Activated gamma-delta T cell (primary cell): ENCODE results near the gene BRAT1.

Experiments used
- DNase-seq: peaks from one replicate; lab custom pipeline; 2025; lab: John Stamatoyannopoulos, UW

BRAT1 gene

DNA sequence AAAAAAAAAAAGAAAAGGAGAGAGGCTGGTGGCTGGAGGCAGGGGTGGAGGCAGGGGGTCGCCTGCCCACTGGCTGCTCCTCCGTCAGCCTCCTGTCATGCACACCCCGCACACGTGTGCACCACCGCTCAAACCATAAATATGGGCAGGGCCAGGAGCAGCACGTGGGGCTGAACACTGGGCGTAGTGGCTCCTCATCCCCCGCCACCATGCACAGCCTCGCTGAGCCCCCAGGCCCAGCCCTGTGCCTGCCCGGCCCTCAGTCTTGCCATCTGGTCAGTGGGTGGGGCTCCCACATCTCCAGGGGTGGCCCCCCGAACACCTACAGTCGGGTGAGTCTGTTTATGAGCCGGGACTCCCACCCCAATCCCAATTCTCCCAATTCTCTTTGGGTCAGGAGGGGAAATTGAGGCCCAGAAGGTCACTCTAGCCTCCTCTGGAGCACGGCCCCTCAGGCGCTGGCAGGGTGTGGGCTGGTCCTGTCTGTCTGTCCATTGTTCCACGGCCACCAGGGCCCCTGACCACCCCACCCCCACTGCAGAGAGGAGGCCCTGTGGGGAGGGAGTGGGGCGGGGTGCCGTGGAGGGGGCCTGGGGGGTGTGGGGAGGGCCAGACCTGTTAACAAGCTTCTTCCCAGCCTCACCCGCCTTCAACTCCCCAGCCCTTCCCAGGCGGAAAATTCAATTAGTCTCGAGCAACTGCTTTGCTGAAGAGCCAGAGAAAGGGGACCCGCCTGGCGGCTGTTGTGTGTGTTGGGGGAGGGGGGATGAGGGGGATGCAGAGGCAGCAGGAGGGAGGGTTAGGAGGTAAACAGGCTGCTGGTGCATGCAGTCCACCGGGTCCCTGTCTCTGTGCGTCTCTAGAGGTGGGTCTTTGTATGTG is 59.7 kb downstream of the BRAT1 start:
- no peak for DNase-seq

DNA sequence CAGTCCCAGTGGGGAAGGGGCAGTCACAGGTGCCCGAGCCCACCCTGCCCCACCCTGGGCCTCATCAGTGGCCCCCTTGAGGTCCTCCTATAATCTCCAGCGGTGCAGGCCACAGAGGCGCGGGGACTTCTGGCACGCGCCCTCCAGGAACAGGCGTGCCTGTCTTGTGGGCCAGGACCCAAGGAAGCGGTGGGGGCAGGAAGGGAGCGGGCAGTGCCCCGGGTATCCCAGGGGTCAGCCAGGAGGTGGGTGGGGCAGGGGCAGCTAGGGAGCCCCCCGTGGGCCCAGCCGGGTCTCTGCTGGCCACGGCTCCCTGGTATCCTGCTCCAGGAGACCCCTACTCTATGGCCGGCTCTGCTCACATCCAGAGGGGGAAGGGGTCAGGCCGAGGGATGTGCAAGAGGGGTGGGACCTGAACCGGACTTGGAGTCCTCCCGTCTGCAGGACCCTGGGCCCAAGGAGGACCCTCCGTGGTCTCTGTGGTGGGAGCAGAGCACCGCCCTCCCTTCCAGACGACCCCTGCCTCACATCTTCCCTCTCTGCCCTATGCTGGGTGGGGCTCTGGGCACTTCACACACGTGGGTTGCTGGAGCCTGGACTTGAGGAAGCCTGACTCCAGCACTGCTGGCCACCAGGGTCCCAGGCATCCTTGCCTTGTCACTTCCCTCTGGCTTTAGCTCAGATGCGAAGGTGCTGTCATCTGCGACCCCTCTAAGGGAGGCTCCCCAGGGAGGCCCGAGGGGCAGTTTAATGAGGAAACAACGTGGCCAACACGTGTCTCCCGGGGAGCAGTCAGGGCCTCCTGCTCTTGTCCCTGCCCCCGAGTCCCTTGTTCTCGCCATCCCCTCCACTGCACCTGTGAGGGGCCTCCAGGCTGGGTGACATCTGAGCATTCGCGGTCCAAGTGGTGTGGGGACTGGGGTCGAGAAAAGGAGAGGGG is 60.9 kb downstream of the BRAT1 start:
- no peak for DNase-seq

DNA sequence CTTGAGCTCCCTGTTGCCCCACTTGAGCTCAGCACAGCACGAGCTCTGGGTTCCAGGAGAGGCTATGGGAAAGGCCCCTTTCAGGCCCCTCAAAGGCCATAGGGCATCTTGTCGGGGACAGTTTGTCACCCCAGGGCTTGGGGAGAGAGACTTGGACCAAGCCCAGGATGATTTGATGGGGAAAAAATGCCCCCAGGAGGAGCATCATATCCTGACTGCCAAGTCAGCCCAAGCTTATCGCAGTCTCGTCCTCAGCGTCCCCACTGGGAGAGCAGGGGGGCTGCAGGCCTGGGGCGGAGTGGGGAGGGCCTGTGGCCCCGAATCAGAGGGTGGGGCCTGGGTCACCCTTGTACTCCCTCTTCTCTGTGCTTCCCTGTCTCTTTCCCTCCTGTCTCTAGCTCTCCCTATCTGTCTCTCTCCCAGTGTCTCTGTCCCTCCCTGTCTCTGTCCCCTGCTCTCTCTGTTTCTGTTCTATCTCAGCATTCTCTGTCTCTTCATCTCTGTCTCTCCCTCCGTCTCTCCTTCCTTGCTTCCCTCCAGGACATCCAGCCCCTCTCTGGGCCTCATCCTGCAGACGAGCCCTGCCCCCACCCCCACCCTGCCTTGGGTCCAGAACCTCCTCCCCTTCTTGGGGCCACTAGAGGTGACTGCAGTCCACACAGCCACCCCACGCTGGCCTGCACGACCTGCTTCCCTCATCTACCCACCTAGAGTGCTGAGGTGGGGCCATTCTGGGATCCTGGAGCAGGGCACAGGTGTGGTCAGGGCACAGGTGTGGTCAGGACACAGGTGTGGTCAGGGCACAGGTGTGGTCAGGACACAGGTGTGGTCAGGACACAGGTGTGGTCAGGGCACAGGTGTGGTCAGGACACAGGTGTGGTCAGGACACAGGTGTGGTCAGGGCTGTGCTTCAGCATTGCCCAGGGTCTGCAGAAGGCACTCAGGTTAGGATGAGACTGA is 61.8 kb downstream of the BRAT1 start:
- DNase-seq = no peak

DNA sequence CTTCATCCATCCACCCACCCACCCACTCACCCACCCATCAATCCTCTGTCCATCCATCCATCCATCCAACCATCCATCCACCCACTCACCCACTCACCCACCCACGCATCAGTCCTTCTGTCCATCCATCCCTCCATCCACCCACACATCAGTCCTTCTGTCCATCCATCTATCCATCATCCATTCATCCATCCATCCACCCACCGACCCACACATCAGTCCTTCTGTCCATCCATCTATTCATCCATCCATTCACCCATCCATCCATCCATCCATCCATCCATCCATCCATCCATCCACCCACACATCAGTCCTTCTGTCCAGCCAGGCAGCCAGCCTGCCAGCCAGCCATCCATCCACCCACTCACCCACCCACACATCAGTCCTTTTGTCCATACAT is 63.3 kb downstream of the BRAT1 start:
- DNase-seq = no peak

DNA sequence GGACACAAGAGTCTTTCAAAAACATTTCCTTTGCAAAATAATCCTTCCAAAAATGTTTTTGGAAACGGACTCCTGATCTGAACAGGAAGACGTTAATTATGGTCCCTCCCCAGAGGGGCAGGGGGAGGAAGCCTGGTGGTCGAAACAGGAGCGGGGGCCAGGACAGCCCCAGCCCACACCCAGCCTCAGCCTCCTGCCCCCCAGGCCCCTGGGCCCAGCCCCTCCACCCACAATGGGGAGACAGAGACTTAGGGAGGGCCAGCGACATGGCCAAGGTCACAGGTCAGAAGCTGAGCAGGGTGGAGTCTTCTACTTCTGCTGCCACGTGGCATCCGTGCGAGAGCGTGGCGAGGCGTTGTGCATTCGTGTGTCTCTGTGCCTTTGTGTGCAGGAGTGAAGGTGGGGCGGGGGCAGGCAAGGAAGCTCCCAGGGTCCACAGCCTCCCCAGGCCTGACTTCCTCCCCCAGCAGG is 65.1 kb downstream of the BRAT1 start:
- DNase-seq = no peak

DNA sequence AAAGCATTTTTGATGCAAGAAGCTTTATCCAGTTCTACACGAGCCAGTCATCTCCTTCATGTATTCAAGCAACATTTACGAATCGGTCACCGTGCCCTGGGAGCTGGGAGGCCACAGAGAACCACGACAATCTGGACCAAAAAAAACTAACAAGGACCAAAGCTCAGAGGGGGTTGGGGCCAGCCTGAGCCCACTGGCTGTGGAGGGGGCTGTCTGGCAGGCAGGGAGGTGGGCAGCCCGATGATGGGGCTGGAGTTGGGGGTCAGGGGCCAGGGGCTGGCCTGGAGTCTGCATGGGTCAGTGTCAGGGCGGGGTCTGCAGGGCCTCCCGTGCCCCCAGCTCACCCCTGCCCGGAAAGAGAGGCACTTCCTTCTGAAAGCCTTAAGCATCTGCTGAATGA is 66.6 kb downstream of the BRAT1 start:
- no peak for DNase-seq

DNA sequence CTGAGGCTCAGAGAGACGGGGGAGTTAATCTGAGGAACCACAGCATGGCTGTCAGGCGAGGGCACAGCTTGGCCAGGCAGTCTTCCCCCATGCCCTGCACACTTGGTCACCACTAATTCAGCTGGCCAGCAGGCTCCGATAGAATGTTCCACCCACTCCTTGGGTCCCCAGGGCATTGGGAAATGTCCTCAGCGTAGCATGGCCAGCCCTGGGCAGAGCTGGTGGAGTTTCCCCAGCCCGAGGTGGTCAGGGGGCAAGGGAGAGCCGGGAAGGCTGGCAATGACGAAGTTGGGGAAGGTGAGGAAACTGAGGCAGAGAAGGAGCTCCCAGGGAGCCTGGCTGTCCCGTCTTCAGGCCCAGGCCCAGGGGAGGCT is 67.1 kb downstream of the BRAT1 start:
- DNase-seq = no peak
